Activated CD8-positive, alpha-beta memory T cell treated with anti-CD3 and anti-CD28 coated beads, Interleukin-2, amount 10 ng/mL, durations not matched to agents 7 days and 5 days (primary cell): ENCODE results near the gene NAA35. TPM values are rescaled to one million over a fixed set of nuclear protein-coding genes. Genes with fewer than 3 reads are reported as not detected.
"Not testable (repeated sequence)": the region's sequence is repeated elsewhere in the genome, so short reads cannot be mapped to it uniquely, and the experiment has no call there.

ENCODE experiments used
- ATAC-seq: fragments of 150-1000 bp; cut with Tn5 transposase; one replicate; pipeline ENCODE4 v1.10.0; 2021; ENCODE audit warnings: moderate library complexity
- CTCF ChIA-PET: fragments of 350-600 bp; sonication (Branson Sonifier 250); formaldehyde crosslinking; loops from one replicate; lab custom pipeline; 2021; ENCODE audit warnings: antibody characterized with exemption; lab: Charles Lee
- DNase-seq: peaks from one replicate; pipeline ENCODE4 v3.0.0-alpha.2; 2020
- H3K27ac Mint-ChIP-seq: one replicate; pipeline ENCODE4 v1.8.0; 2021; ENCODE audit warnings: mild to moderate bottlenecking, mixed read lengths
- H3K27me3 Mint-ChIP-seq: one replicate; pipeline ENCODE4 v1.8.0; 2021; ENCODE audit warnings: mixed read lengths
- H3K36me3 Mint-ChIP-seq: one replicate; pipeline ENCODE4 v1.8.0; 2021; ENCODE audit warnings: mild to moderate bottlenecking, mixed read lengths
- H3K4me1 Mint-ChIP-seq: one replicate; pipeline ENCODE4 v1.8.0; 2021; ENCODE audit warnings: mixed read lengths
- H3K4me3 Mint-ChIP-seq: one replicate; pipeline ENCODE4 v1.8.0; 2021; ENCODE audit warnings: mild to moderate bottlenecking, moderate library complexity, mixed read lengths
- H3K9me3 Mint-ChIP-seq: one replicate; pipeline ENCODE4 v1.8.0; 2022; ENCODE audit warnings: low read depth, mixed read lengths
- total RNA-seq, 2 experiments: library from RNA; stranded (reverse); gene quantifications; one replicate each; pipeline ENCODE4 v1.2.3, GENCODE V29; 2021

NAA35 gene
- total RNA-seq, 2 experiments from 2014 or later: 25.5 to 27.7 TPM

DNA sequence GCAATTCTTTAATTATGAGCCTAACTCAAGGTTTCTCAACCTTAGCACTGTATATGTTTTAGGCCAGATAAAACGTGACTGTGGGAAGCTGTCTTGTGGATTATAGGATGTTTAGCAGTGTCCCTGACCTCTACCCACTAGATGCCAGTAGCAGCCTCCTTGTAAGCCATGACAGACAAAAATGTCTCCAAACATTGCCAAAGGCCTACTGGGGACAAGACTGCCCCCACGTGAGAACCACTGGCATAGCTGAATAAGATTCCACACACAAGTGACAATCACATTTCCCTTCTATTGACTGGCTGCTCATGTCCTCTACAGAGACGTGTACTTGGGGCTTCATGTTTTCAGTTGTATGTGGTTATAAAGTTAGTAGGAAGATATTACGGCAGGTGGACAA lies 103.1 kb downstream of the NAA35 start:
- no peak for ATAC-seq

DNA sequence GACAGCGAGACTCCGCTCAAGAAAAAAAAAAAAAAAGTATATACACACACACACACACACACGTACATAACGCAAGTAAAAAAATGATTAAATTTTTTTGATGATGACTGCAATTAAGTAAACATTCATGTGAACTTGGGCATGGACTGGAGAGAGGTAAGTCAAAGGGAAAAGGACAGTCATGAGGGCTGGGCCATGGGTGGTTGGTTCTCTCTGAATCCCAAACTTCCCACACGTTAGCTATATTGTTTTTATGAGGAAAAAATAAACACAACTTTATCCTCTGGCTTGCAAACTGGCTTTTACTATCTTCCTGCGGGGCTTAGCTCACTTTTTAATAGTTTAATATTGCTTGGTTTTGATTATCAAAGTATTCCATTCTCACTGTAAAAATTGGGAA lies 104.7 kb downstream of the NAA35 start:
- CTCF ChIA-PET: interaction anchor here (0.8 kb wide), 1 partner anchor 157 kb away, joined by 3 read pairs; no protein-coding TSS in a partner anchor

More for the DNA sequence above, 103.1 kb downstream of the NAA35 start:
- H3K4me1 Mint-ChIP-seq: no peaks in the 10 kb centered on the region
- H3K4me3 Mint-ChIP-seq: no peak overlapping the region
- CTCF ChIA-PET: interaction anchor here (1.0 kb wide), 1 partner anchor 13 kb away, joined by 3 read pairs; no protein-coding TSS in a partner anchor
- H3K27me3 Mint-ChIP-seq: peaks cover 7% of the 10 kb centered on the region
- no peak overlapping the region for H3K27ac Mint-ChIP-seq
- no peak for DNase-seq
- peaks cover 2% of the 10 kb centered on the region for H3K9me3 Mint-ChIP-seq
- no peaks in the 10 kb centered on the region for H3K36me3 Mint-ChIP-seq

DNA sequence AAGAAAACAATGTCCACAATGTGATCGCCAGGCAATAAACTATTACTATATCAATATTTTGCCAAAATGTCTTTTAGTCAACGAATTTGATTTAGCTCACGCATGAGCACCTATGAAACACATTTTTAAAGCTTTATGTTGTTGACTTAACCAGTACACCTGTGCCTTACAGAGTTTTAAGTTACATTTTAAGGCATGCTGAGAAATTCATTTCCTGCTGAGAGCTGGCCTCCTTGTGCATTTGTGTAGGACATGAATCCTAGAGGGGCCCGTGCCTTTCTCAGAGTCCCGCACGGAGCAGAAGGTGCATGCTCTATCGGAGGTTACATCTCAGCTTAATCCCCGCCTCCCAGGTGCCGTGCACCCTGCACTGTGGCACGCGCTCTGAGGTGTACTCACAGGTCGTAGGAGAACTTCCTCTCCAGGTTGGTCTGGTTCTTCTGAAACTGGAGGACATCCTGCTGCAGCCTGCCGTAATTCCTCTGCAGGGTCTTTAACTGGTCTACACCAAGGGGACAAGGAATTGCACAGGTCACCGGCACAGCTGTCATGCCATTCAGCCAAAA lies 105.2 kb downstream of the NAA35 start:
- CTCF ChIA-PET: interaction anchor here (0.8 kb wide), 1 partner anchor 156 kb away, joined by 3 read pairs; no protein-coding TSS in a partner anchor
- Mint-ChIP-seq H3K36me3 (no peaks in the 10 kb centered on the region), H3K27me3 (peaks cover 16% of the 10 kb centered on the region), H3K4me1 (no peaks in the 10 kb centered on the region), H3K4me3 (no peak overlapping the region), H3K9me3 (peaks cover 2% of the 10 kb centered on the region), H3K27ac (no peak overlapping the region)
- ATAC-seq (no peak), DNase-seq (peak; percentile 40)

More for the DNA sequence above, 104.7 kb downstream of the NAA35 start:
- no peak for DNase-seq
- ATAC-seq: no peak
- peaks cover 11% of the 10 kb centered on the region for H3K27me3 Mint-ChIP-seq
- no peaks in the 10 kb centered on the region for H3K4me1 Mint-ChIP-seq
- peaks cover 2% of the 10 kb centered on the region for H3K9me3 Mint-ChIP-seq
- no peak overlapping the region for H3K27ac Mint-ChIP-seq
- H3K36me3 Mint-ChIP-seq: no peaks in the 10 kb centered on the region
- H3K4me3 Mint-ChIP-seq: no peak overlapping the region

DNA sequence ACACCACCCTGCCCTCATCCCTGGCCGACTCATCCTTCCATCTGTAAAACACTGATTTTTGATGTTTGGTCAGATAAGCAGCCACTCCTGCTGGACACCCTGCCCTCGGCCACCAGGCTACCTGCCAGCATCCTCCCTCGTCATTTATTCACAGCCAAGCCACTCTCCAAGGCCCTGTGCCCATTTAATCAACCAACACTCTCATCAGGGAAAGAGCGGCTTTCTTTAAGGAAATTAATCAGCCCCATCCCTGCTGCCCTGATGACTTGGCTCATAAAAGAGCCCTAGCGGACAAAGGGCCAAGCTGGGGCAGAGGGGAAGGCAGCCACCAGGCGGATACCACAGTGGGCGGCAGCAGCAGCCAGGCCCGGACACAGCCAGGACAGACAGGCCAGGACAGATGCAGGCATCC lies 106.0 kb downstream of the NAA35 start:
- Mint-ChIP-seq H3K36me3 (no peaks in the 10 kb centered on the region), H3K4me1 (no peaks in the 10 kb centered on the region), H3K9me3 (peaks cover 2% of the 10 kb centered on the region), H3K27me3 (peaks cover 15% of the 10 kb centered on the region), H3K27ac (no peak overlapping the region), H3K4me3 (no peak overlapping the region)
- DNase-seq: peak; percentile 16
- no peak for ATAC-seq
- CTCF ChIA-PET: no interaction called here

DNA sequence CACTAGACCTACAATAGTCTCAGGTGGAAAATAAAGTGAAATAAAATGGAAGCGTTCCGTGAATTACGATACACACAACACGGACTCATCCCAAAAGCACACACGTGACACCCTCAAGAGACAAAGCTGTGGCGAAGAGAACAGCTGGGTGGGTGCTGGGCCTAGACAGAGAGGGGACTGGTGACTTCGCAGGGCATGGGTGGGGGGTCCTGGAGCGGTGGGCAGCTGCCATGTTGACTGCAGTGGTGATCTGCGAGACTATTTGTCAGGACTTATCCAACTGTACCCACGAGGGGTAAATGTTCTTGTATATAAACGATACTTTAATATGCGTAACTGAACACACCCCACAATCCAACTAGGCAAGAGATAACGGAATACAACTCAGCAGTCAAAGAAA lies 106.4 kb downstream of the NAA35 start:
- H3K4me1 Mint-ChIP-seq: no peaks in the 10 kb centered on the region
- H3K27ac Mint-ChIP-seq: no peak overlapping the region
- peaks cover 15% of the 10 kb centered on the region for H3K27me3 Mint-ChIP-seq
- ATAC-seq (no peak), DNase-seq (peak; percentile 28)
- H3K9me3 Mint-ChIP-seq: peaks cover 2% of the 10 kb centered on the region
- CTCF ChIA-PET: no interaction called here
- H3K36me3 Mint-ChIP-seq: peaks cover under 1% of the 10 kb centered on the region
- no peak overlapping the region for H3K4me3 Mint-ChIP-seq

DNA sequence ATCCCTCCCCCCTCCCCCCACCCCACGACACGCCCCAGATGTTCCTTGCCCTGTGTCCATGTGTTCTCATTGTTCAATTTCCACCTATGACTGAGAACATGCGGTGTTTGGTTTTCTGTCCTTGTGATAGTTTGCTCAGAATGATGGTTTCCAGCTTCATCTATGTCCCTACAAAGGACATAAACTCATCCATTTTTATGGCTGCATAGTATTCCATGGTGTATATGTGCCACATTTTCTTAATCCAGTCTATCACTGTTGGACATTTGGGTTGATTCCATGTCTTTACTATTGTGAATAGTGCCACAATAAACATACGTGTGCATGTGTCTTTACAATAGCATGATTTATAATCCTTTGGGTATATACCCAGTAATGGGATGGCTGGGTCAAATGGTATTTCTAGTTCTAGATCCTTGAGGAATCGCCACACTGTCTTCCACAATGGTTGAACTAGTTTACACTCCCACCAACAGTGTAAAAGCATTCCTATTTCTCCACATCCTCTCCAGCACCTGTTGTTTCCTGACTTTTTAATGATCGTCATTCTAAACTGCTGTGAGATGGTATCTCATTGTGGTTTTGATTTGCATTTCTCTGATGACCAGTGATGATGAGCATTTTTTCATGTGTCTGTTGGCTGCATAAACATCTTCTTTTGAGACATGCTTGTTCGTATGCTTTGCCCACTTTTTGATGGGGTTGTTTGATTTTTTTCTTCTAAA lies 107.2 kb downstream of the NAA35 start:
- H3K4me3 Mint-ChIP-seq, ATAC-seq, H3K4me1 Mint-ChIP-seq, DNase-seq, CTCF ChIA-PET, H3K27ac Mint-ChIP-seq, H3K9me3 Mint-ChIP-seq, H3K36me3 Mint-ChIP-seq: not testable (repeated sequence)
- peaks cover 15% of the 10 kb centered on the region for H3K27me3 Mint-ChIP-seq

DNA sequence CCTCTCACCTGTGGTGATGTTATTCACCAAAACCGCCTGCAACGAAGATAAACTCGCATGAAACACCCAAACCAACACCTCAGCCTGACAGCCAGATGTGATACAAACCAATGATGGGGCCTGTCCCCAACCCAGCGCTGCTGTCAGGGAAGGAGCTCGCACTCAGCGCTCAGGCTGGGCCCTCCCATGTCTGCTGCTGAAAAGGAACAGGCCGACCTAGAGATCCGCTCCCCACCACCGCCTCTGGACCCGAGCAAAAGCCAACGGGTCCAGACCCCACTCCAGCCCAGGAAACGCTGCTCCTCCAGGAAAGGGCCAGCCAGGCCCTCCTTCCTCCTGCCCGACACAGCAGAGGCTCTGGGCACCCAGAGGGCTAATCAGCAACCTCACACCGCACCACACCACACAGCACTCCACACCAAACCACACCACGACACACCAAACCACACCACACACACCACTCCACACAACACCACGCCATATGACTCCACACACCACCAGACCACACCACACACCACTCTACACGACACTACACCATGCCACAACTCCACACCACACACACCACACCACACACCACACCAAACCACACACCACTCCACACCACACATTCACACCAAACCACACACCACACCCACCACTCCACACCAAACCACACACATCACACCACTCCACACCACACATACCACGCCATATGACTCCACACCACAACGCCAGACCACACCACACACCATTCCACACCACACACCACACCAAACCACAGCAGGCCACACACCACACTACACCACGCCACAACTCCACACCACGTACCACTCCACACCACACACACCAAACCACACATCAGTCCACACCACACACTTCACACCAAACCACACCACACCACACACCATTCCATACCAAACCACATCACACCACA lies 111.9 kb downstream of the NAA35 start:
- Mint-ChIP-seq H3K27me3 (peaks cover 15% of the 10 kb centered on the region), H3K9me3 (no peaks in the 10 kb centered on the region), H3K4me1 (no peaks in the 10 kb centered on the region), H3K27ac (no peak overlapping the region), H3K36me3 (peaks cover 1% of the 10 kb centered on the region), H3K4me3 (no peak overlapping the region)
- ATAC-seq (peak; percentile 33), DNase-seq (no peak)
- CTCF ChIA-PET: no interaction called here

DNA sequence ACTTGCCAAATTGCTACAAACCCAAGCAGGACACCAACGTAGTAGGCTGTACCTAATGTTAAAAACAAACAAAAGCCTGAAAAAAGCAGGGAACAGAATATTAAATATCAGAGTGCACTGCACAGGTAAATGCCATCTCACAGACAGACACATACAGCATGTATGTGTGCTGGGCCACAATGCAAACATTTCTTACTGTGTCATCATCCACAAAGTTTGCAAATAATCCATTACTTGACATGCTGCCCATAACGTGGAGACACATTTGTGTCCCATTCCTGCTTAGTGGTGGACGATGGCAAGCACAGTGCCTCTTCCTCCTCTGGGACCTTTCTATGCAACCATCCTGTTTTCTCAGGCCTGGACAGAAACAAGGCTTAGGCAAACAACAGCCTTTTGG lies 113.7 kb downstream of the NAA35 start:
- H3K36me3 Mint-ChIP-seq: peaks cover 1% of the 10 kb centered on the region
- H3K27me3 Mint-ChIP-seq: peaks cover 10% of the 10 kb centered on the region
- no peak overlapping the region for H3K4me3 Mint-ChIP-seq
- ATAC-seq (no peak), DNase-seq (no peak)
- CTCF ChIA-PET: interaction anchor here (0.7 kb wide), 1 partner anchor 1247 kb away, joined by 3 read pairs; no protein-coding TSS in a partner anchor
- no peak overlapping the region for H3K27ac Mint-ChIP-seq
- no peaks in the 10 kb centered on the region for H3K4me1 Mint-ChIP-seq
- no peaks in the 10 kb centered on the region for H3K9me3 Mint-ChIP-seq

DNA sequence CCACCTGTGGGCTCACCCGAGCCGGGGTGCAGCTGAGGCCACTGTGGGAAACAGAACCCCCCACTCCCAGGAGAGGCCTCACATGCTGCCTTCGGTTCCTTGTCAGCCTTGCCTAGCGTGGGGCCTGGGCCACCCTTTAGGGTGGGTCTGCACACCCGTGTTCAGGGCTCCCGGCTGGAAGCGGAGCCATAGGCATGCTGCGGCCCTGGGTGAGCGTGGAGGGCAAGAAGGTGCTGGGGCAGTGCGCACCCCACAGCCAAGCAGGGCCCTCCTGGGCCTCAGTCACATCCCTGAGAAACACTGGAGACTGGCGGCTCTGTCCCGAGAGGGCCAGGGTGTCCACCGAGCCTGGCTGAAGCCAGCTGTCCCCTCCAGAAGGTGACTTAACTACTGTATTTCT lies 116.5 kb downstream of the NAA35 start:
- ATAC-seq (no peak), DNase-seq (no peak)
- H3K4me3 Mint-ChIP-seq: no peak overlapping the region
- H3K27me3 Mint-ChIP-seq: peaks cover 4% of the 10 kb centered on the region
- no peak overlapping the region for H3K27ac Mint-ChIP-seq
- H3K36me3 Mint-ChIP-seq: no peaks in the 10 kb centered on the region
- CTCF ChIA-PET: interaction anchor here (0.8 kb wide), 1 partner anchor 13 kb away, joined by 3 read pairs; no protein-coding TSS in a partner anchor
- no peaks in the 10 kb centered on the region for H3K9me3 Mint-ChIP-seq
- no peaks in the 10 kb centered on the region for H3K4me1 Mint-ChIP-seq

DNA sequence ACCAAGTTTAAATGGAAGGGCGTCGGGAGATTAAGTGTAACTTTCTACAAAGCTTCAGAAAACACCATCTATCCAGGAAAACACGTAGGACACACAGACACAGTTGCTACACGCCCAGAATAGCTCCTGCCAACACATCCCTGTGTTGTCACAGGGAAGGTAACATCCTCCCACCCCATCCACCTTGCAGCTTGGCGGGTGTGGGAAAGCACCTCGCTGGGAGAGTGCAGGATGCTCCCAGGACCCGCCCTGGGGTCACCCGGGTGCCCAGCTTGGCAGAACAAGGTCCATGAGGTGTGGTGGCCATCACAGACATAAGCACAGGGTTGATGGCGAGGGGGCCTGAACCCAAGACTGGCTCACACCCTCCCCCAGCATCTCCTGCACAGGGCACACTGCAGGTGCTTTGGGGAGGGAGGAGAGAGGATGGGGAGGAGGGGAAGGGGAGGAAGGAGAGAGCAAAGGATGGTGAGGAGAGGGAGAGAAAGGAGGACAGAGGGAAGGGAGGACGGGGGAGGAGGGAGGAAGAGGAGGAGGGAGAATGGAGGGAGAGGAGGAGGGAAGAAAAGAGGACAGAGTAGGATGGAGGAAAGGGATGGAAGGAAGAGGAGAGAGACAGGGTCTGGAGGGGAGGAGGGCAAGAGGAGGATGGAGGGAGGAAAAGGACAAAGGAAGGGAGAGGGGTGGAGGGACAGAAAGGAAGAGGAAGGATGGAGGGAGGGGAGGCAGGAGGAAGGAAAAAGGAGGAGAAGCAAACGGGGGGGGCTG lies 121.2 kb downstream of the NAA35 start:
- Mint-ChIP-seq H3K27me3 (peaks cover 4% of the 10 kb centered on the region), H3K36me3 (no peaks in the 10 kb centered on the region), H3K27ac (no peak overlapping the region), H3K4me1 (no peaks in the 10 kb centered on the region), H3K4me3 (no peak overlapping the region), H3K9me3 (no peaks in the 10 kb centered on the region)
- DNase-seq (no peak), ATAC-seq (no peak)
- CTCF ChIA-PET: no interaction called here

DNA sequence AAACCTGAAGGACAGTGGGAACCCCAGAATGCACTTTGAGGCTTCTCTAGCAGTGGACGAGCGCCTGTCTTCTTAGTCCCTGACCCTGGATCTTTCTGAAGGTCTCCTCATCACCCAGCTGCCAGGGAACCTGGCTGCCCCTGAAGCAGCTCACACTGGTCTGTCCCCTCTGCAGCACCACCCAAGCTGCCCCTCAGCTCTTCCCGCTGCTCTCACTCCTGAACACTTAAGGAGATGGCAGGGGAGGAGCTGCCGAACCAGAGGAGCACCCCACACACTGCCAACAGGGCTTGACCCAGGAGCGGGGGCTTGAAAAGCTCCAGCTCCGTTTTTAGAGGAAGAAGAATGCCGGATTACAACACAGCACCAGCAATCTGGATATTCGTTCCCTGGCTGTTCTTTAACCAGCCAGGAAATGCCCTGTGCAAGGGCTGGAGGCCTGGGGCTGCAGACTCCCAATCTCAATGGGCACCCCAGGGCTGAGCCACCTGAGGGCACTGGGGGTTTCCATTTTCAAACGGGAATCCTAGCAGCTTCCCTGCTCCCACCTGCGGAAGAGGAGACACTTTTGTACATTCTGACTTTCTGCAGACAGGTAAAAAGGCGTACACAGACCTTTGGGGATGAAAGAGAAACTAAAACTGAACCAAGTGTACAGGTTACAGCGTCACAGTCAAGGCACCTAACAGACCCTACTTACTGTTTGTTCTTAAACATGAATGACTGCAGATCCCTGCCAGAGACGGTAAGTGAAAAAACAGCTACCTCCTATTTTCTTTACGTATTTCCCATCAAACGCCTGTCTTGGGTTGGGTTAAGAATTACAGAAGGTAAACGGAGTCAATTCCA lies 122.1 kb downstream of the NAA35 start:
- no peaks in the 10 kb centered on the region for H3K36me3 Mint-ChIP-seq
- no peak overlapping the region for H3K27ac Mint-ChIP-seq
- H3K9me3 Mint-ChIP-seq: no peaks in the 10 kb centered on the region
- no peak for DNase-seq
- H3K27me3 Mint-ChIP-seq: peaks cover 4% of the 10 kb centered on the region
- no peaks in the 10 kb centered on the region for H3K4me1 Mint-ChIP-seq
- ATAC-seq: no peak
- CTCF ChIA-PET: no interaction called here
- no peak overlapping the region for H3K4me3 Mint-ChIP-seq

DNA sequence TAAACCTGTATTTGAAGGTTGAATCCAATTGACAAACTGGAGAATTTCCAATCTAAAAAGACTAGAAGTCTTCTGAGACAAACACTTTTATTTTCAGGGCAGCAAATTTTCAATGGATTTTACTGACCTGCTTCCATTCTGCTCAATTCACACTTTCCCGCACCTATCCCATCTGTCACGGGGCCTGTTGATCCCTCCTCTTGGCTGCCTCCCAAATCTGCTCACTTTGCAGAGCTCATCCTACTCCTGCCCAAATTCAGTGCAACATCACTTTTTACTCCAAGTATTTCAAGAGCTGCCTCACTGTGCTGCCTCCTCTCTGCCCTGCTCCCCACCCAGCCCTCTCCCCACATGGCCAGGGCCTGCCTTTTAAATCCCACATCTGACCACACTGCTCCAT lies 123.3 kb downstream of the NAA35 start:
- ATAC-seq: no peak
- CTCF ChIA-PET: no interaction called here
- no peaks in the 10 kb centered on the region for H3K9me3 Mint-ChIP-seq

More for the DNA sequence above, 123.3 kb downstream of the NAA35 start:
- H3K4me3 Mint-ChIP-seq: no peak overlapping the region
- no peaks in the 10 kb centered on the region for H3K36me3 Mint-ChIP-seq
- no peak overlapping the region for H3K27ac Mint-ChIP-seq
- no peak for DNase-seq
- no peaks in the 10 kb centered on the region for H3K4me1 Mint-ChIP-seq
- peaks cover 4% of the 10 kb centered on the region for H3K27me3 Mint-ChIP-seq
